HG03175 (cell line): ENCODE measurements around the gene SUPT20HL2.
"Not testable (repeated sequence)": the region's sequence is repeated elsewhere in the genome, so short reads cannot be mapped to it uniquely, and the experiment has no call there.

Experiments used
- ATAC-seq: cut with Tn5 transposase; IDR thresholded peaks from one replicate; pipeline ENCODE4 v1.9.1; 2021; ENCODE audit warnings: mild to moderate bottlenecking, moderate library complexity; ENCODE audit not compliant: unreplicated experiment

The SUPT20HL2 gene

GRCh38 chrX:24309580-24310374 lies 4.1 kb downstream of the SUPT20HL2 start:
- ATAC-seq, result not testable (repeated sequence)

- not testable (repeated sequence) for ATAC-seq
Observed at GRCh38 chrX:24308803-24309202, 5.1 kb downstream of the SUPT20HL2 start.

GRCh38 chrX:24306440-24306839 lies 7.4 kb downstream of the SUPT20HL2 start:
- ATAC-seq, result no peak

DNA sequence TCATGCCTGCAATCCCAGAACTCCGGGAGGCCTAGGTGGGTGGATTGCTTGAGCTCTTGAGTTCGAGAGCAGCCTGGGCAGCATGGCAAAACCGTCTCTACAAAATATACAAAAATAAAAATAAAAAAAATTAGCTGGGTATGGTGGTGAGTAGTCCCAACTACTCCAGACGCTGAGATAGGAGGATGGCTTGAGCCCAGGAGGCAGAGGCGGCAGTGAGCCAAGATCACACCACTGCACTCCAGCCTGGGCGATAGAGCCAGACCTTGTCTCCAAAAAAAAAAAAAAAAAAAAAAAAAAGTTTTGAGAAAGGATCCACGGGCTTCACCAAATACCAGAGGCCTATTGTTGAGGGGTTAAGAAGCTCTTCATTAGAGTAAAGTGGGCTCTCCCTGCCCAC lies 8.0 kb downstream of the SUPT20HL2 start:
- no peak for ATAC-seq

GRCh38 chrX:24301806-24302205 lies 12.1 kb downstream of the SUPT20HL2 start:
- no peak for ATAC-seq

DNA sequence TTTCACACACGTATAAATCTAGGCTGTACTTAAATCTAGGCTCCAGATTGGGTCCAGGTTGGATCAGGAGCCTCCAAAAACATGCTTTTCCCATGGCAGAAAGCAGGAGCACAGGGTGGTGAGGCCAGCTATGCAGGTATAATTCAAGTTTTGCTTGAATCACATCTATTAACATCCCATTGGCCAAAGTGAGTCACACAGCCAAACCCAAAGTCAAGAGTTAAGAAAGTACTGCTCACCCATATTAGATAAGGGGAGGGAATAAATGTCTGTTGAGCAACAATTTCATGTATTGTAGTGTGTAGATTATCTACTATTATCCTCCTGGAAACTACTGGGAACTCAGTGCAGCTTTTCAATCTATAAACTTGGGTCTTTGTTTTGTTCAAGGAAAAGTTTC lies 12.8 kb downstream of the SUPT20HL2 start:
- ATAC-seq, result no peak

GRCh38 chrX:24298191-24298590 lies 15.7 kb downstream of the SUPT20HL2 start:
- ATAC-seq, result no peak

GRCh38 chrX:24294619-24295018 lies 19.2 kb downstream of the SUPT20HL2 start:
- ATAC-seq, result no peak

- no peak for ATAC-seq
Observed at GRCh38 chrX:24293412-24293811, 20.5 kb downstream of the SUPT20HL2 start.

- ATAC-seq, result no peak
Observed at GRCh38 chrX:24292353-24292752, 21.5 kb downstream of the SUPT20HL2 start.

GRCh38 chrX:24285082-24285481 lies 28.8 kb downstream of the SUPT20HL2 start:
- no peak for ATAC-seq

GRCh38 chrX:24283127-24283794 lies 30.6 kb downstream of the SUPT20HL2 start:
- no peak for ATAC-seq

DNA sequence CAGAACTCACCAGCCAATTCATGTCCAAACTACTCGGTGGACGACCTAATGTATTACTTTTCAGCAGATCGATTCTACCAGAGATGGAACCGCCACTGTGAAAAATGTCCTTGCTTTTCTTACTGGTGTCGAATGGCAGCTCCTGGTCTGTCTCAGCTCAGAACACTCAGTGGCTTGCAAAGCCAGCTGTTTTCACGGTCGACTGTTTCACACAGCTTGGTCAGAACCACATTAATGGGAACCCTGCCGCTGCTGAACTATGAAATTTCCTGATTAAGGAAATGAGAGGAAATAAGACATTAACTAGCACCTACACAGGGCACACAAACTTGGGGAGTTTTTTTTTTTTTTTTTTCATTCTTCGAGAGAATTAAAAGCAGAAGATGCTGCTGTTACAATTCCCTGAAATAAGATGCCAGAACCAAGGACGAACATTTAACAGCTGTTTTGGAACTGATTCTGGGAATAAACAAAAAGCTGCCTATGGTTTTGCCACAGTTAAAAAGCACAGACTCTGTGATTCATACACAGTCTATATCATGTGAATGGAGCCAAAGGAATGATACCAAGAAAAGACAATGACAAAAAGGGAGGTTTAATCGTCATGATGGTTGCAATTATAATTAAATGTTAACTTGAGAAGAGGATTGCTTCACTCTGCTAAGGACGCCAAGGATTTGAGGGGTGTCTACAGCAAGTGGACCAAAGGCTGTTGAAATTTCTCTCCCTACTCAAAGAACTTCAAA lies 31.3 kb downstream of the SUPT20HL2 start:
- no peak for ATAC-seq

DNA sequence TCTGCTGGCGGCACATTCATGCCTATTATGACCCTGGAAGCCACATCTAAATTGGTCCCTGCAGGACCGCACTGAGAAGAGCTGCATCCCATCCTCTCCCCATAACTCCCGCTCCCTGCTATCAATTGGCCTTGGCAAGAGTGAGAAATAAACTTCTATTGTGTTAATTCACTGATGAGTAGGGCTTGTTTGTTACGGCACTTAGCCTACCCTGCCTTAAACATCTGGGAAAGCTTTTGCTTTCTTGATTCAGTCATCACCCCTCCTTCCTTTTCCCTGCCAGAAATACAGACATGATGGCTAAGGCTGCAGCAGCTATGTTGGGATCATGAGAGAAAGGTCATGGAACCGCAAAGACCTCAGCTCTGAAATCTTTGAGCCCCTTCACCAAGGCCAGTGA lies 36.5 kb downstream of the SUPT20HL2 start:
- no peak for ATAC-seq

- no peak for ATAC-seq
Observed at GRCh38 chrX:24276015-24276414, 37.9 kb downstream of the SUPT20HL2 start.

GRCh38 chrX:24271262-24271661 lies 42.6 kb downstream of the SUPT20HL2 start:
- ATAC-seq, result no peak

GRCh38 chrX:24268786-24269185 lies 45.1 kb downstream of the SUPT20HL2 start:
- no peak for ATAC-seq

DNA sequence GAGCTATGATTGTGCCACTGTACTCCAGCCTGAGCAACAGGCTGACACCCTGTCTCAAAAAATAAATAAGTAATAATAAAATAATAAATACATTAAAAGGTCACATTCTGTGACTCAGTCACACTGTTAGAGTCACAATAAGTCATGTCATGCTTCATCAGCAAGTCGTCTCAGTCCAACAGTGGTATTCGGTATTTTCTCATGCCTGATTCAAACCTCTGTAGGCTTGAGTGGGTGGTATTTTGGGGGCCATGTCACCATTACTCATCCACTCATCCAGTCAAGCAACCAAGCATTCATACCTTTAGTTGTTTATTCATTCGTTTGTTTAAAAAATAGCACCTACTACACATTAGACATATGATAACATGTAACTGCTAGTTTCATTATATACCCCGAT lies 46.9 kb downstream of the SUPT20HL2 start:
- ATAC-seq, result no peak

- no peak for ATAC-seq
Observed at GRCh38 chrX:24264383-24264782, 49.5 kb downstream of the SUPT20HL2 start.

DNA sequence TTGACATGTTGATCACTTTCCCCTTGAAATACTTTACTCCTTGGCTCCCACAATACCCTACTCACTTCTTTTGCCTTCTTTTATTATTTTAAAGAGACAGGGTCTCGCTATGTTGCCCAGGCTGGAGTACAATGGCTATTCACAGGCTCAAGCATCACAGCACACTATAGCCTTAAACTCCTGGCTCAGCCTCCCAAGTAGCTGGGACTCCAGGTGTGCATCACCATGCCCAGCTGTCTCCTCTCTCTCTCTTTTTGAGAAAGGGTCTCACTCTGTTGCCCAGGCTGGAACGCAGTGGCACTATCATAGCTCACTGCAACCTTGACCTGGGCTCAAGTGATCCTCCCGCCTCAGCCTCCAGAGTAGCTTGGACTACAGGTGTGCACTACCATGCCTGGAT lies 51.6 kb downstream of the SUPT20HL2 start:
- no peak for ATAC-seq
